CD4-positive, alpha-beta T cell (primary cell): Measurements from ENCODE around the gene FAM98C. TPM values are rescaled to one million over a fixed set of nuclear protein-coding genes. Genes with fewer than 3 reads are reported as not detected.

ENCODE experiments used
- ATAC-seq: fragments of 200-7000 bp; cut with Tn5 transposase; one replicate; pipeline ENCODE4 v1.10.0; 2022; ENCODE audit warnings: mild to moderate bottlenecking; ENCODE audit not compliant: poor library complexity
- CTCF ChIA-PET: fragments of 350-600 bp; sonication (Branson Sonifier 250); formaldehyde crosslinking; loops from one replicate; lab custom pipeline; 2021; ENCODE audit warnings: antibody characterized with exemption, inconsistent platforms; lab: Charles Lee
- POLR2A ChIA-PET: fragments of 350-600 bp; sonication (Branson Sonifier 250); formaldehyde crosslinking; loops from one replicate; lab custom pipeline; 2021; ENCODE audit warnings: antibody characterized with exemption, inconsistent platforms; lab: Charles Lee
- DNase-seq, 14 experiments: peaks; one replicate each; pipeline ENCODE4 v3.0.0-alpha.2; 2013 to 2020; ENCODE audit warnings: mixed read lengths in 2 of 14
- H3K27ac ChIP-seq, 2 donors: one replicate each; pipeline versions ENCODE4 v1.5.1 to v1.7.0; 2013; ENCODE audit warnings: low read length in 2 of 2, low read depth in 1 of 2, mild to moderate bottlenecking in 1 of 2
- H3K27me3 ChIP-seq, 2 experiments: 1 replicate in 1 of 2; 2 replicates in 1 of 2; pipeline versions ENCODE4 v1.6.1 to v1.7.0; 2013; ENCODE audit warnings: low read length in 2 of 2, control low read depth in 1 of 2, mild to moderate bottlenecking in 1 of 2, moderate library complexity in 1 of 2; ENCODE audit not compliant: insufficient read depth in 2 of 2, control insufficient read depth in 1 of 2
- H3K36me3 ChIP-seq: one replicate; pipeline ENCODE4 v1.6.1; 2013; ENCODE audit warnings: low read length, control low read depth; ENCODE audit not compliant: insufficient read depth
- H3K4me1 ChIP-seq: one replicate; pipeline ENCODE4 v1.6.1; 2013; ENCODE audit warnings: low read length, control low read depth; ENCODE audit not compliant: insufficient read depth
- H3K4me3 ChIP-seq: one replicate; pipeline ENCODE4 v1.5.1; 2013; ENCODE audit warnings: mild to moderate bottlenecking, low read length, moderate library complexity
- H3K9me3 ChIP-seq, 2 experiments: 1 replicate in 1 of 2; 2 replicates in 1 of 2; pipeline versions ENCODE4 v1.6.1 to v1.7.0; 2013; ENCODE audit warnings: low read length in 2 of 2, mild to moderate bottlenecking in 2 of 2, control low read depth in 1 of 2, moderate library complexity in 1 of 2; ENCODE audit not compliant: control insufficient read depth in 1 of 2, insufficient read depth in 1 of 2
- H3K27ac Mint-ChIP-seq: one replicate; pipeline ENCODE4 v1.8.0; 2020; ENCODE audit warnings: mixed read lengths
- H3K27me3 Mint-ChIP-seq: one replicate; pipeline ENCODE4 v1.8.0; 2021; ENCODE audit warnings: mixed read lengths
- H3K36me3 Mint-ChIP-seq: one replicate; pipeline ENCODE4 v1.8.0; 2021; ENCODE audit warnings: low read depth, mixed read lengths
- H3K4me1 Mint-ChIP-seq: one replicate; pipeline ENCODE4 v1.8.0; 2021; ENCODE audit warnings: low read depth, mixed read lengths
- H3K4me3 Mint-ChIP-seq: one replicate; pipeline ENCODE4 v1.8.0; 2020; ENCODE audit warnings: mild to moderate bottlenecking, mixed read lengths
- H3K9me3 Mint-ChIP-seq: one replicate; pipeline ENCODE4 v1.8.0; 2020; ENCODE audit warnings: mixed read lengths
- intact Hi-C, 2 experiments: fragments of 100-400 bp; cut with DNase I in 1 of 2; cut with micrococcal nuclease in 1 of 2; formaldehyde crosslinking; loops; one replicate each; pipeline versions ENCODE4 v1.15.1 to v1.9.0; 2023 to 2025; cut with DNase I, micrococcal nuclease
- total RNA-seq, 174 experiments: library from RNA in 2 of 174; stranded (reverse) in 2 of 174; gene quantifications; one replicate each; pipeline ENCODE4 v1.2.3 and lab custom pipeline; 2021 to 2026
- TF ChIP-seq, protein P1 (sequence below): fragments of 200-600 bp; IDR thresholded peaks from one replicate; pipeline ENCODE4 v1.8.0; 2022; ENCODE audit warnings: antibody characterized with exemption, mild to moderate bottlenecking

The FAM98C gene
- total RNA-seq, 2 experiments from 2014 or later, result 33.2 to 36.1 TPM

DNA sequence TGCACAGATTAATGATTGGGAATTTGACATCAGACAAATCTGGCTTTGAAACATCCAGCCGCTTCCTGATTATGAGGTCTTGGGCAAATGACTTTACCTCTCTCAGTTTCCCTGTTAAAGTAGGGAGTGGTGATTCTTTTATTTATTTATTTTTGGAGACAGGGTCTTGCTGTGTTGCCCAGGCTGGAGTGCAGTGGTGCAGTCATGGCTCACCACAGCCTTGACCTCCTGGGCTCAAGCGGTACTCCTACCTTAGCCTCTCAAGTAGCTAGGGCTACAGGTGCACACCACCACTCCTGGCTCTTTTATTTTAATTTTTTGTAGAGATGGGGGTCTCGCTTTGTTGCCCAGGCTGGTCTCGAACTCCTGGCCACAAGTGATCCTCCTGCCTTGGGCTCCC is 25.8 kb upstream of the FAM98C start:
- Mint-ChIP-seq H3K27ac (no peak overlapping the region), H3K36me3 (peaks cover 67% of the 10 kb centered on the region), H3K9me3 (no peaks in the 10 kb centered on the region), H3K4me3 (peak overlapping the region; percentile 78), H3K4me1 (peaks cover 30% of the 10 kb centered on the region), H3K27me3 (peaks cover 3% of the 10 kb centered on the region)
- no peak for DNase-seq
- no peak overlapping the region for H3K4me3 ChIP-seq
- peaks cover 34% of the 10 kb centered on the region for H3K4me1 ChIP-seq
- no peaks in the 10 kb centered on the region for H3K27me3 ChIP-seq
- ChIA-PET POLR2A (interaction anchor here (1.5 kb wide), 1 partner anchor 26 kb away, joined by 5 read pairs; the partner anchor contains the start of gene FAM98C), CTCF (no interaction called here)
- peaks cover 46% of the 10 kb centered on the region for H3K36me3 ChIP-seq
- H3K9me3 ChIP-seq, result no peaks in the 10 kb centered on the region
- intact Hi-C loops, result no loop called here
- TF ChIP-seq, protein P1, sequence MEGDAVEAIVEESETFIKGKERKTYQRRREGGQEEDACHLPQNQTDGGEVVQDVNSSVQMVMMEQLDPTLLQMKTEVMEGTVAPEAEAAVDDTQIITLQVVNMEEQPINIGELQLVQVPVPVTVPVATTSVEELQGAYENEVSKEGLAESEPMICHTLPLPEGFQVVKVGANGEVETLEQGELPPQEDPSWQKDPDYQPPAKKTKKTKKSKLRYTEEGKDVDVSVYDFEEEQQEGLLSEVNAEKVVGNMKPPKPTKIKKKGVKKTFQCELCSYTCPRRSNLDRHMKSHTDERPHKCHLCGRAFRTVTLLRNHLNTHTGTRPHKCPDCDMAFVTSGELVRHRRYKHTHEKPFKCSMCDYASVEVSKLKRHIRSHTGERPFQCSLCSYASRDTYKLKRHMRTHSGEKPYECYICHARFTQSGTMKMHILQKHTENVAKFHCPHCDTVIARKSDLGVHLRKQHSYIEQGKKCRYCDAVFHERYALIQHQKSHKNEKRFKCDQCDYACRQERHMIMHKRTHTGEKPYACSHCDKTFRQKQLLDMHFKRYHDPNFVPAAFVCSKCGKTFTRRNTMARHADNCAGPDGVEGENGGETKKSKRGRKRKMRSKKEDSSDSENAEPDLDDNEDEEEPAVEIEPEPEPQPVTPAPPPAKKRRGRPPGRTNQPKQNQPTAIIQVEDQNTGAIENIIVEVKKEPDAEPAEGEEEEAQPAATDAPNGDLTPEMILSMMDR, result no peak
- H3K27ac ChIP-seq, result no peak overlapping the region
- ATAC-seq, result no peak

DNA sequence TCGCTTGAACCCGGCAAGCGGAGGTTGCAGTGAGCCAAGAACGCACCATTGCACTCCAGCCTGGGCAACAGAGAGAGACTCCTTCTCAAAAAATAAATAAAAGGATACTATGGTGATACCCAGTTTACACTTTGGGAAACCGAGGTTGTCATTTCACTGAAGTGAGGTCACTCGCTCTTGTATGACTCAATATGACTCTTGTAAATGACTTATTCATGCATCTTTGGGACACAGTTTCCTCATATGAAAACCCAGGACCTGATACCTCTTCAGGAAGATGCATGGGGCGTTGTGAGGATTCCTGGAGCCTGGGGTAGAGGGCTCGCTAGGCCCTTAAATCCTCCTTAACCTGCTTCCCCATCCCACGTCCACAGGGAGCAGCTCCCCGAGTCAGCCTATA is 24.0 kb upstream of the FAM98C start:
- Mint-ChIP-seq H3K9me3 (no peaks in the 10 kb centered on the region), H3K36me3 (peaks cover 86% of the 10 kb centered on the region), H3K4me1 (peaks cover 30% of the 10 kb centered on the region), H3K27me3 (peaks cover 11% of the 10 kb centered on the region), H3K27ac (no peak overlapping the region), H3K4me3 (no peak overlapping the region)
- Histone ChIP-seq H3K36me3 (peaks cover 61% of the 10 kb centered on the region), H3K4me1 (peaks cover 29% of the 10 kb centered on the region), H3K9me3 (no peaks in the 10 kb centered on the region), H3K4me3 (no peak overlapping the region), H3K27ac (no peak overlapping the region), H3K27me3 (peaks cover 0 to 3% of the 10 kb centered on the region in 2 experiments)
- TF ChIP-seq, protein P1, result no peak
- POLR2A ChIA-PET, result interaction anchor here (0.9 kb wide), 1 partner anchor 240 kb away, joined by 4 read pairs; the partner anchor contains the start of gene EIF3K
- ATAC-seq (no peak), DNase-seq (no peak)
- intact Hi-C loops, result no loop called here
- CTCF ChIA-PET, result no interaction called here

DNA sequence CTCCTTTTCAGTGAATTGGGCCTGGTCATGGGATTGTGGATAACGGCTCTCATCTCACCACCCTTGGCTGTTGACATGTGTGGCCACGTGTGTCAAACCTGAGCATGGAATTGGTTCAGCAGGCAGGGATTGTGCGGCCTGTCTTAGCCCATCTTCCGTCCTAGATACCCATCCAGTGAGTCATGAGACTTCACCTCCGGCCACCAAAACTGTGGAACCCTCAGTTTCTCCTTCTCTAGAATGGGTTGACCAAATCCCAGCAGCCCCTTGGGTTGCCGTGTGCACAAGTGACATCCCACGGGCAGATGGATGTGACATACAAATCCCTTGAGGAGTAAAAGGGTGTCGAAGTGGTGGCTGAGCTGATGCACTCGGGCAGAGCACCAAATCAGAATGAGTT is 21.8 kb upstream of the FAM98C start:
- TF ChIP-seq, protein P1, result no peak
- Mint-ChIP-seq H3K9me3 (no peaks in the 10 kb centered on the region), H3K36me3 (peaks cover 84% of the 10 kb centered on the region), H3K4me3 (no peak overlapping the region), H3K27me3 (peaks cover 25% of the 10 kb centered on the region), H3K27ac (no peak overlapping the region), H3K4me1 (peaks cover 19% of the 10 kb centered on the region)
- Histone ChIP-seq H3K36me3 (peaks cover 58% of the 10 kb centered on the region), H3K4me1 (peaks cover 21% of the 10 kb centered on the region), H3K4me3 (no peak overlapping the region), H3K27me3 (peaks cover 6 to 10% of the 10 kb centered on the region in 2 experiments), H3K27ac (no peak overlapping the region), H3K9me3 (no peaks in the 10 kb centered on the region)
- ATAC-seq (no peak), DNase-seq (no peak)
- CTCF ChIA-PET, result interaction anchor here (2.4 kb wide), 1 partner anchor 22 kb away, joined by 7 read pairs; the partner anchor contains the start of gene FAM98C
- POLR2A ChIA-PET, result no interaction called here
- intact Hi-C loops, result no loop called here
